ENCODE measurements around the gene ARL8B.
"Not testable (repeated sequence)": the region's sequence is repeated elsewhere in the genome, so short reads cannot be mapped to it uniquely, and the experiment has no call there.

The ARL8B gene

GRCh38 chr3:5113726-5114125 lies 8.4 kb upstream of the ARL8B start:
- not testable (repeated sequence) for DNase-seq

- no peak for DNase-seq
Observed at GRCh38 chr3:5115506-5116162, 6.5 kb upstream of the ARL8B start.

- DNase-seq: no peak
Observed at GRCh38 chr3:5116538-5116937, 5.6 kb upstream of the ARL8B start.

DNA sequence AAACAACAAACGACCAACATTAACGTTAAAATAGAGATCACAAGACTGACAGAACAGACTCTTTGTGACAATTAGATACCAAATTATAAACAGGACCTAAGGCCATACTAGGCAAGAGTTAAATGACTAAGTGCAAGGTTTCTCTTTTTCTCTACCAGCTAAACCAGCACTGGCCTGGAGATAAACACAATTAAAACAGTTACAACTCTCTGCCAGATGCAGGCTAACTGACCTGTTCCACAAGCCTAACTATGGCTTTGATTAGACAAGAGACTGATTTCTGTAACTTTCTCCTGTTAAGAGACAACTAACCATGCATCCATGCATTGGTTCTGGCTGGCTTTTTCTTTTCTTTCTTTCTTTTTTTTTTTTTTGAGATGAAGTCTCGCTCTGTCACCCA lies 1.6 kb upstream of the ARL8B start:
- no peak for DNase-seq

- DNase-seq: no peak
Observed at GRCh38 chr3:5122741-5123706, 932 bp downstream of the ARL8B start.

- no peak for DNase-seq
Observed at GRCh38 chr3:5123937-5124336, 1.8 kb downstream of the ARL8B start.

- no peak for DNase-seq
Observed at GRCh38 chr3:5126586-5126985, 4.5 kb downstream of the ARL8B start.

DNA sequence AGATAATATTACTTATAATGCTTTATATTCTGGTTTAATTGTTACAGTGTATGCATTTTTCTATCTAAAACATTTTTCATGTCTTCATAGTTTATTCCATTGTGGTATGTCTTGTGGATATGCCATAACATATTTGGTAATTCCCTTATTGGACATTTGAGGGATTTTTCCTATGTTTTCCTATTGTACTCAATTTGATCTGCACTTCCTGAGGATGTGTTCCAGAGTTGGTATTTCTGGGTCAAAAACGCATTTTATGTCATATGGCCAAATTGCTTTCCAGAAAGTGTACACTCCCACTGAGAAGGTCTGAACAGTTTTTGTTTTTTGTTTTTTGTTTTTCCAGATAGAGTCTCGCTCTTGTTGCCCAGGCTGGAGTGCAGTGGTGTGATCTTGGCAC lies 6.8 kb downstream of the ARL8B start:
- no peak for DNase-seq

- DNase-seq: no peak
Observed at GRCh38 chr3:5133239-5134018, 11.3 kb downstream of the ARL8B start.

GRCh38 chr3:5134019-5134391 lies 11.9 kb downstream of the ARL8B start:
- no peak for DNase-seq

GRCh38 chr3:5134499-5134898 lies 12.4 kb downstream of the ARL8B start:
- DNase-seq: no peak

DNA sequence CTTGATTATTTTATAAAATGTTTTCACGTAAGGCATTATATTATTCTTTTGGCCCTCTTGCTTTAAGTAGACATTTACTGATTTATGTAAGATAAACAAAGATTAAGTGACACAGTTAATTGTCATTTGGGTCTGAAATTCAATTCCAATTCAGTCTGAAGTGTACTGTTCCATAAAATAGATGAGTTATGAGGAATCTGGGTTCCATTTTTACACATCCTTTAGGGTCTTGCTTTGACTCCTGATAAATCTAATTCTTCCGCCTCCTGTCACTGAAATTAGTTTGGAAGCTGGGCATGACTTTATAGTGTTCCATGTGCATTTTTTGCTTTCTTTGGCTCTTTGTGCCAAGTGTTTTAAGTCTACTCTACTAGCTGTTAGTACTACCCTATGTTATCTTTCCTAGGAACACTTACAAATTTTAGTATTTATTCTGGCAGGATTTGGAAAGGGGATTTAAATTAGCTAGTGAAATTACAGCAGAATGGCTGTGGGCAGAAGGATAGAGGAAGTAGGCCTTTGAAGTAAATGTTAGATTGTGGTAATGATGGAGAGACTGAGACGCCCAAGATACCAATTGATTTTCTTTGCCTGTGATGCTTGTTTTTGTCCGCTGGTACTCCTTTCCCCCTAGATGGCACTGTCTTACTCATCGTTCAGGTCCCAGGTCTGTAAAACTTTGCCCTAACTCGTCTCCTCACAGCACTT lies 14.3 kb downstream of the ARL8B start:
- no peak for DNase-seq

DNA sequence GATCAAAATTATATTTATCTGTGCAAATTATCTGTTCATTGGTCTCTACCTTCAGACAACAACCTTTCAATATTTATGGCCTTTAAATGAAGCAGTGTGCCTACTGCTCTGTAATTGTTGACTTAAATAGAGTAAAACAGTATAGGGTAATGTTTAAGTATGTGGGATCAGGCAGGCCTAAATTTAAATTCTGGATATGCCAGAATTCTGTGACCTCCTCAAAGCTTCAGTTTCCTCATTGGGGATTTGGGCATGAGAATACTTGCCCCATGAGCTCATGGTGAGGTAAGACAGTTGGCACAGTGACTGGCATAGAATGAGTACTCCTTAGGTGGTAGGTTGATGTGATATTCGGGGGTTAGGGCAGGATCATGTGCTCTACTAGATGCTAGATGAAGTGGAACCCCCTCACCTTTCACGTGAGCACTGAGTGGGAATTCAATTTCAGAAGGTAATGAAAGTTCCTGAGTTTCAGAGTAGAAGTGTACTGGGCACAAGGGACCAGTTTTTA lies 14.9 kb downstream of the ARL8B start:
- DNase-seq: no peak

- no peak for DNase-seq
Observed at GRCh38 chr3:5138214-5138981, 16.3 kb downstream of the ARL8B start.

DNA sequence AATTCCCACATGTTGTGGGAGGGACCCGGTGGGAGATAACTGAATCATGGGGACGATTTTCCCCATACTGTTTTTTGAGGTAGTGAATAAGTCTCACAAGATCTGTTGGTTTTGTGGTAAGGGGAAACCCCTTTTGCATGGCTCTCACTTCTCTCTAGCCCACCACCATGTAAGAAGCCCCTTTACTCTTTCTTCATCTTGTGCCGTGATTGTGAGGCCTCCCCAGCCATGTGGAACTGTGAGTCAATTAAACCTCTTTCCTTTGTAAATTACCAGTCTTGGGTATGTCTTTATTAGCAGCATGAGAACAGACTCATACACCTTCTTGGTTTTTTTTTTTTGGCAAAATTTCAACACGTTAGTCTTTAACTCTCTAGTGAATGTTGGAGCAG lies 18.1 kb downstream of the ARL8B start:
- DNase-seq: no peak

- no peak for DNase-seq
Observed at GRCh38 chr3:5140839-5141238, 18.7 kb downstream of the ARL8B start.

DNA sequence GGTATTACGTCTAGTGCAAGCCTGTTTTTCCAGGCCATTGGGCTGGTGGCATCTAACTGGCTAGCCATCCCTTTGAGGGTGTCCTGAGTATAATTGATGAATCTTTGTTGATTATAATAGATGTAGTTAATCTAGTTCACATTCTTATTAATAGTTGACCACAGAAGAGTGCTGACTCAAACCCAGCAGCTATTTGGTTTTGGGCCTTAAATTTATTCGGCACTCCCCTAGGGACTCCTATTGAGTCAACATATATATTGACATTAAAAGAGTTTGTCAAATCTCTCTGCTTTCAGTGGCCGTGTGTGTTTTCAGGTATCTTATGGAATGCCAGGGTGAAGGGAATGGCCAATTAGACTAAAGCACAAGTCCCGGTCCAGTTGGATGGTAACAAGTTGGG lies 19.7 kb downstream of the ARL8B start:
- no peak for DNase-seq

GRCh38 chr3:5143464-5143863 lies 21.4 kb downstream of the ARL8B start:
- no peak for DNase-seq

DNA sequence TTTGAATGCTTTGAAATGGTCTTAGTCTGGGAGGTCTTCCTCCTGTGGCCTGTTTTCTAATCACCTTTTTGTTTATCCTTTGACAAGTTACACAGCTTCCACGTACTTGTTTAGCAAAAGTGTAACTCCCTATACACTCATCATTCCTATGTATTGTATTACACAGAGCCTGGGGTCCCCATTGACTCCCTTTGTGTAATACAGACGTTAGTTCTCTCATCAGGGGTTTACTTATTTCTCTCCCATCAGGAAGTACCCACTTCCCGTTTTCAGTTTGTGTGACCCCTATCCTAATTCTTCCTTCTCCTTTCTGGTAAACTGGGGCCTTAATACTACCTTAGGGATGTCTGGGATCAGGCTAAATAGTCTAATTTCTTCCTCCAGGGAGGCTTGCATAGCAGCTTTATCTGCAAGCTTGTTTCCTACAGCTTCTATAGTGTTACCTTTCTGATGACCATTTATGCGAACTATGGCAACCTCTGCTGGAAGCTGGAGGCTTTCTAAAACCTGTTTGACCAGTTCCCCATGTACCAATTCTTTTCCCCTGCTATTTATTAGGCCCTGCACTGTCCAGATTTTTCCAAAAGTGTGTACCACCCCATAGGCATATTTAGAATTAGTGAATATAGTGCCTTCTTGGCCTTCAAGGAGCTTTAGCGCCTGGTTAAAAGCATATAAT lies 22.4 kb downstream of the ARL8B start:
- DNase-seq: no peak

GRCh38 chr3:5145120-5145519 lies 23.0 kb downstream of the ARL8B start:
- DNase-seq: no peak

DNA sequence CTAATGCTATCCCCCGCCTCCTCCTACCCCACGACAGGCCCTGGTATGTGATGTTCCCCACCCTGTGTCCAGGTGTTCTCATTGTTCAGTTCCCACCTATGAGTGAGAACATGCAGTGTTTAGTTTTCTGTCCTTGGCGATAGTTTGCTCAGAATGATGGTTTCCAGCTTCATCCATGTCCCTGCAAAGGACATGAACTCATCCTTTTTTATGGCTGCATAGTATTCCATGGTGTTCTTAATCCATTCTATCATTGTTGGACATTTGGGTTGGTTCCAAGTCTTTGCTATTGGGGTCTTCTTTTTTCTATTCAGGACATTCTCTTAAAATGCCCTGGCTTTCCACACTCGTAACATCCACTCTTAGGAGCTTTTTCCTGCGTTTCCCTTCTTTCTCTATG lies 25.1 kb downstream of the ARL8B start:
- not testable (repeated sequence) for DNase-seq
